ENCODE data around the gene FRAT1. TPM values are rescaled to one million over a fixed set of nuclear protein-coding genes. Genes with fewer than 3 reads are reported as not detected.

FRAT1 gene
- total and polyA plus RNA-seq, 9 donors, result 1.7 to 8.2 (median 4.3) TPM

- no peak overlapping the region for H3K27ac ChIP-seq
- H3K4me3 ChIP-seq, result no peak overlapping the region
- intact Hi-C loops (cut with DNase I), result no loop called here
- no peaks in the 10 kb centered on the region for H3K9me3 ChIP-seq
- H3K36me3 ChIP-seq, result no peaks in the 10 kb centered on the region
- H3K4me1 ChIP-seq (ENCODE audit: insufficient read depth), result no peaks in the 10 kb centered on the region
- H3K27me3 ChIP-seq, result no peaks in the 10 kb centered on the region
- no peak for DNase-seq
- WGBS, 3 donors, result 70 to 77% (median 75%) methylated on average over 10 of the region's 10 CpGs
- TF ChIP-seq POLR2A (IDR thresholded peaks at IDR 0.05) (no peak), EP300 (IDR thresholded peaks at IDR 0.05) (no peak)
- TF ChIP-seq, protein P1, sequence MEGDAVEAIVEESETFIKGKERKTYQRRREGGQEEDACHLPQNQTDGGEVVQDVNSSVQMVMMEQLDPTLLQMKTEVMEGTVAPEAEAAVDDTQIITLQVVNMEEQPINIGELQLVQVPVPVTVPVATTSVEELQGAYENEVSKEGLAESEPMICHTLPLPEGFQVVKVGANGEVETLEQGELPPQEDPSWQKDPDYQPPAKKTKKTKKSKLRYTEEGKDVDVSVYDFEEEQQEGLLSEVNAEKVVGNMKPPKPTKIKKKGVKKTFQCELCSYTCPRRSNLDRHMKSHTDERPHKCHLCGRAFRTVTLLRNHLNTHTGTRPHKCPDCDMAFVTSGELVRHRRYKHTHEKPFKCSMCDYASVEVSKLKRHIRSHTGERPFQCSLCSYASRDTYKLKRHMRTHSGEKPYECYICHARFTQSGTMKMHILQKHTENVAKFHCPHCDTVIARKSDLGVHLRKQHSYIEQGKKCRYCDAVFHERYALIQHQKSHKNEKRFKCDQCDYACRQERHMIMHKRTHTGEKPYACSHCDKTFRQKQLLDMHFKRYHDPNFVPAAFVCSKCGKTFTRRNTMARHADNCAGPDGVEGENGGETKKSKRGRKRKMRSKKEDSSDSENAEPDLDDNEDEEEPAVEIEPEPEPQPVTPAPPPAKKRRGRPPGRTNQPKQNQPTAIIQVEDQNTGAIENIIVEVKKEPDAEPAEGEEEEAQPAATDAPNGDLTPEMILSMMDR (IDR thresholded peaks at IDR 0.05), result no peak
Measured at GRCh38 chr10:97307866-97308780, 10.9 kb upstream of the FRAT1 start.

DNA sequence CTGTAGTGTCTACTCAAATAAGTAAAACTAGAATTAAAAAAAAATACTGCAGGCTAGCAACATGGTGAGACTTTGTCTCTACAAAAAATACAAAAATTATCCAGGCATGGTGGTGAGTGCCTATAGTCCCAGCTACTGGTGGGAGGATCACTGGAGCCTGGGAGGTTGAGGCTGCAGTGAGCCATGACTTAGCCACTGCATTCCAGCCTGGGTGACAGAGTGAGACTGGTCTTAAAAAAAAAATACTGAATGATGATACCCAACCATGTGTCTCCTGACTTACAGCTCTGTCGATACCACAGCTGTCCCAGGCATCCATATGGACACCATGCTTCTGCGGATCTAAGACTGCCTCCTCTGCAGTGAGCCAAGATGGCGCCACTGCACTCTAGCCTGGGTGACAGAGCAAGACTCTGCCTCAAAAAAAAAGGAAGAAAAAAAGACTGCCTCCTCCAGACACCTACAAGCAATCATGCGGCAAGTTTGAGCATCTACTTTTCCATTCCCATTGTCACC is 7.9 kb upstream of the FRAT1 start:
- intact Hi-C loops (cut with DNase I), result no loop called here
- TF ChIP-seq, protein P1 (IDR thresholded peaks at IDR 0.05), result no peak
- TF ChIP-seq EP300 (IDR thresholded peaks at IDR 0.05) (no peak), POLR2A (IDR thresholded peaks at IDR 0.05) (no peak)
- Histone ChIP-seq H3K9me3 (no peaks in the 10 kb centered on the region), H3K27ac (no peak overlapping the region), H3K36me3 (no peaks in the 10 kb centered on the region), H3K4me3 (no peak overlapping the region), H3K27me3 (no peaks in the 10 kb centered on the region), H3K4me1 (ENCODE audit: insufficient read depth) (no peaks in the 10 kb centered on the region)
- WGBS, 3 donors, result 87 to 97% (median 94%) methylated on average over 4 of the region's 4 CpGs
- no peak for DNase-seq

- TF ChIP-seq, protein P1 (IDR thresholded peaks at IDR 0.05), result no peak
- TF ChIP-seq POLR2A (IDR thresholded peaks at IDR 0.05), result no peak
- no peaks in the 10 kb centered on the region for H3K9me3 ChIP-seq
- no peaks in the 10 kb centered on the region for H3K27me3 ChIP-seq
- no peak overlapping the region for H3K4me3 ChIP-seq
- H3K36me3 ChIP-seq, result no peaks in the 10 kb centered on the region
- intact Hi-C loops (cut with DNase I), result no loop called here
- no peaks in the 10 kb centered on the region for H3K4me1 ChIP-seq (ENCODE audit: insufficient read depth)
- no peak for DNase-seq
- WGBS, 3 donors, result 79 to 87% (median 81%) methylated on average over 6 of the region's 6 CpGs
- no peak overlapping the region for H3K27ac ChIP-seq
Measured at GRCh38 chr10:97312897-97313296, 6.2 kb upstream of the FRAT1 start.

DNA sequence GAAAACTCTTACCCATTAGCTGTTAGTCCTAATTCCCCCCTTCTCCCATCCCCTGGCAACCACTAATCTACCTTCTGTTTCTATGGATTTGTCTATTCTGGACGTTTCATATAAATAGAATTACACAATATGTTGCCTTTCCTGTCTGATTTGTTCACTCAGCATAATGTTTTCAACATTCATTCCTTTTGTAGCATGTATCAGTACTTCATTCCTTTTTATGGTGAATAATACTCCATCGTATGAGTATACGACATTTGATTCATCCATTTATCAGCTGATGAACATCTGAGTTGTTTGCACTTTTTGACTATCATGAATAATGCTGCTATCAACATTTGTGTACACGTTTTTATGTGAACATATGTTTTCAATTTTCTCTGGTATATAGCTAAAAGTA is 4.4 kb upstream of the FRAT1 start:
- WGBS, 3 donors, result 55 to 66% (median 58%) methylated on average over 4 of the region's 4 CpGs
- Histone ChIP-seq H3K4me1 (ENCODE audit: insufficient read depth) (peaks cover 1% of the 10 kb centered on the region), H3K9me3 (no peaks in the 10 kb centered on the region)

More for the DNA sequence above, 4.4 kb upstream of the FRAT1 start:
- Histone ChIP-seq H3K4me3 (no peak overlapping the region), H3K27me3 (no peaks in the 10 kb centered on the region), H3K36me3 (no peaks in the 10 kb centered on the region), H3K27ac (no peak overlapping the region)
- no peak for DNase-seq
- no peak for TF ChIP-seq POLR2A (IDR thresholded peaks at IDR 0.05)
- TF ChIP-seq EP300 (IDR thresholded peaks at IDR 0.05), result no peak
- TF ChIP-seq, protein P1 (IDR thresholded peaks at IDR 0.05), result no peak
- intact Hi-C loops (cut with DNase I), result no loop called here

Measured in ovary (tissue), 9 donors.